PC-3 (cell line): ENCODE results near the gene RXRB. TPM values are rescaled to one million over a fixed set of nuclear protein-coding genes. Genes with fewer than 3 reads are reported as not detected.
A peak's percentile ranks its signal among the peaks of the same experiment; 100 is the strongest.

Experiments used
- ATAC-seq: fragments of 200-7000 bp; cut with Tn5 transposase; 2 replicates; pipeline ENCODE4 v1.9.1; 2020; ENCODE audit warnings: mild to moderate bottlenecking, moderate library complexity
- BruUV-seq: library from RNA; stranded (reverse); fragments of 400-500 nt; replicated peaks from 2 replicates; lab custom pipeline; 2021; lab: Mats Ljungman, UMichigan
- CTCF ChIA-PET: fragments of 300-600 bp; sonication (Branson Sonifier 250); formaldehyde crosslinking; loops from one replicate; lab custom pipeline; 2022; ENCODE audit warnings: antibody characterized with exemption; lab: Charles Lee
- POLR2A ChIA-PET: fragments of 300-600 bp; sonication (Branson Sonifier 250); formaldehyde crosslinking; loops from one replicate; lab custom pipeline; 2022; ENCODE audit warnings: antibody characterized with exemption; ENCODE audit not compliant: unreplicated experiment; lab: Charles Lee
- DNase-seq: peaks from one replicate; pipeline ENCODE4 v3.0.0-alpha.2; 2015
- H2AFZ ChIP-seq: fragments of 300-600 bp; sonication (generic); 2 replicates; pipeline ENCODE4 v1.6.0; 2016; ENCODE audit warnings: antibody characterized with exemption, low read length
- H3F3A ChIP-seq: fragments of 300-600 bp; sonication (generic); one replicate; pipeline ENCODE4 v1.6.0; 2017; ENCODE audit warnings: antibody characterized with exemption, low read length, control low read depth, mild to moderate bottlenecking; ENCODE audit not compliant: unreplicated experiment
- H3K27ac ChIP-seq: fragments of 300-600 bp; sonication (generic); 2 replicates; pipeline ENCODE4 v1.5.1; 2016; ENCODE audit warnings: mild to moderate bottlenecking, low read length
- H3K27me3 ChIP-seq: fragments of 300-600 bp; sonication (generic); 2 replicates; pipeline ENCODE4 v1.6.1; 2016; ENCODE audit warnings: low read length, mixed read lengths
- H3K36me3 ChIP-seq: fragments of 300-600 bp; sonication (generic); 2 replicates; pipeline ENCODE4 v1.6.1; 2016; ENCODE audit warnings: low read depth, mixed run types, low read length, mixed read lengths
- H3K4me1 ChIP-seq: fragments of 300-600 bp; sonication (generic); 2 replicates; pipeline ENCODE4 v1.5.1; 2016; ENCODE audit warnings: low read length; ENCODE audit not compliant: insufficient read depth
- H3K4me2 ChIP-seq: fragments of 300-600 bp; sonication (generic); 2 replicates; pipeline ENCODE4 v1.6.0; 2016; ENCODE audit warnings: low read length
- H3K4me3 ChIP-seq: fragments of 300-600 bp; sonication (generic); 2 replicates; pipeline ENCODE4 v1.5.1; 2016; ENCODE audit warnings: mild to moderate bottlenecking, low read length, mixed read lengths
- H3K79me2 ChIP-seq: fragments of 300-600 bp; sonication (generic); 2 replicates; pipeline ENCODE4 v1.6.1; 2017; ENCODE audit warnings: low read length, mixed read lengths
- H3K9ac ChIP-seq: fragments of 300-600 bp; sonication (generic); 2 replicates; pipeline ENCODE4 v1.6.0; 2016; ENCODE audit warnings: mild to moderate bottlenecking, low read length
- H3K9me2 ChIP-seq: fragments of 300-600 bp; sonication (generic); replicated peaks from 2 replicates; pipeline ENCODE4 v1.6.1; 2016; ENCODE audit warnings: mixed run types, low read length, mixed read lengths
- H3K9me3 ChIP-seq: fragments of 300-600 bp; sonication (generic); 2 replicates; pipeline ENCODE4 v1.6.1; 2016; ENCODE audit warnings: low read length, mixed read lengths
- H4K20me1 ChIP-seq: fragments of 300-600 bp; sonication (generic); 2 replicates; pipeline ENCODE4 v1.6.1; 2016; ENCODE audit warnings: low read length, mixed read lengths
- EZH2 ChIP-seq: fragments of 300-600 bp; sonication (generic); IDR thresholded peaks from one replicate; pipeline ENCODE4 v1.6.1; 2017; ENCODE audit warnings: antibody characterized with exemption, mild to moderate bottlenecking, low read length; ENCODE audit not compliant: unreplicated experiment
- EZH2phosphoT487 ChIP-seq: fragments of 300-600 bp; sonication (generic); IDR thresholded peaks from 2 replicates; pipeline ENCODE4 v1.6.1; 2018; ENCODE audit warnings: mild to moderate bottlenecking, antibody characterized with exemption, low read length, borderline replicate concordance
- intact Hi-C: fragments of 100-400 bp; cut with micrococcal nuclease; formaldehyde crosslinking; loops from 2 replicates; pipeline ENCODE4 v1.9.0; 2023
- total RNA-seq: library from RNA; depleted of rRNA; stranded (reverse); fragments of >200 nt; gene quantifications from 2 replicates; pipeline ENCODE4 v1.2.3, GENCODE V29; 2014
- TF ChIP-seq, protein P1 (sequence below): fragments of 300-600 bp; sonication (generic); conservative IDR thresholded peaks from 2 replicates; pipeline ENCODE4 v1.5.1; 2017; ENCODE audit warnings: antibody characterized with exemption, low read depth, mild to moderate bottlenecking, low read length

The RXRB gene
- total RNA-seq, 1 experiment from 2014 or later, result 24.0 TPM

DNA sequence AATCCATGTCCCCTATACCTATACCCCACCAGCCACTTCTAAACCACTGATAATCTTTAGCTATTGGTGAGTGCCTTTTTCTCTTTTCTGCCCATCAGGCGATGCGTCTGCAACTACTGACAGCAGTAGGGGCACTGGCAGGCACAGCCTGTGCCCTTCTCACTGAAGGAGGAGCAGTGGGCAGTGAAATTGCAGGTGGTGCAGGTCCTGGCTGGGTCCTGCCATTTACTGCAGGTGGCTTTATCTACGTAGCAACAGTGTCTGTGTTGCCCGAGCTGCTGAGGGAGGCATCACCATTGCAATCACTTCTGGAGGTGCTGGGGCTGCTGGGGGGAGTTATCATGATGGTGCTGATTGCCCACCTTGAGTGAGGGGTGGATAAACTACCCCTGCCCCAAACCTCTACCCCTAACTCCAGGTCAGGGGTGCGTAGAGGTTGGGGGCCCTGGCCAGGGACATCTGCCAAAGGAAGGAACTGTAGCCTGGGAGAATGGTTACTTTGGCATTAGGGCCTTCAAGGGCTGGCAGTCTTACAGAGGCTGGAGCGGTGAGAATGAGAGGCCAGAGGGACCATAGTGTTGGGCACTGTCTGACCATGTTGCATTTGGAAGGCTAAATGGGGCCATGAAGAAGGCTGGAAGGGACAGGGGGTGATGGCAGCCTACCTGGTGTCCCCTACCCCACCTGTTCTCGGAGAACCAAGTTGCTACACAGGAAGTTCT is 3.1 kb upstream of the RXRB start:
- no peak overlapping the region for H3K27ac ChIP-seq
- H3K4me1 ChIP-seq, result peaks cover 48% of the 10 kb centered on the region
- H3K79me2 ChIP-seq, result peaks cover 52% of the 10 kb centered on the region
- H2AFZ ChIP-seq, result no peak overlapping the region
- ATAC-seq (no peak), DNase-seq (no peak)
- H3F3A ChIP-seq, result no peaks in the 10 kb centered on the region
- ChIA-PET POLR2A (interaction anchor here (0.5 kb wide), 1 partner anchor 246 kb away, joined by 3 read pairs; no protein-coding TSS in a partner anchor), CTCF (no interaction called here)
- H3K4me3 ChIP-seq, result no peak overlapping the region
- H3K4me2 ChIP-seq, result peak overlapping the region; percentile 99; the same call in 1 of the 2 replicates
- H3K9me2 ChIP-seq, result no peaks in the 10 kb centered on the region
- peaks cover 21% of the 10 kb centered on the region for H3K36me3 ChIP-seq
- BruUV-seq, result no TSS peak
- H3K9ac ChIP-seq, result no peak overlapping the region
- H3K27me3 ChIP-seq, result no peaks in the 10 kb centered on the region
- H3K9me3 ChIP-seq, result no peaks in the 10 kb centered on the region
- no peaks in the 10 kb centered on the region for H4K20me1 ChIP-seq
- intact Hi-C loops, result loop anchor here (10.0 kb wide), 2 partner anchors 71 to 211 kb away; partner anchors contain the start of genes B3GALT4, CUTA, PHF1 and RPS18
- TF ChIP-seq, protein P1, sequence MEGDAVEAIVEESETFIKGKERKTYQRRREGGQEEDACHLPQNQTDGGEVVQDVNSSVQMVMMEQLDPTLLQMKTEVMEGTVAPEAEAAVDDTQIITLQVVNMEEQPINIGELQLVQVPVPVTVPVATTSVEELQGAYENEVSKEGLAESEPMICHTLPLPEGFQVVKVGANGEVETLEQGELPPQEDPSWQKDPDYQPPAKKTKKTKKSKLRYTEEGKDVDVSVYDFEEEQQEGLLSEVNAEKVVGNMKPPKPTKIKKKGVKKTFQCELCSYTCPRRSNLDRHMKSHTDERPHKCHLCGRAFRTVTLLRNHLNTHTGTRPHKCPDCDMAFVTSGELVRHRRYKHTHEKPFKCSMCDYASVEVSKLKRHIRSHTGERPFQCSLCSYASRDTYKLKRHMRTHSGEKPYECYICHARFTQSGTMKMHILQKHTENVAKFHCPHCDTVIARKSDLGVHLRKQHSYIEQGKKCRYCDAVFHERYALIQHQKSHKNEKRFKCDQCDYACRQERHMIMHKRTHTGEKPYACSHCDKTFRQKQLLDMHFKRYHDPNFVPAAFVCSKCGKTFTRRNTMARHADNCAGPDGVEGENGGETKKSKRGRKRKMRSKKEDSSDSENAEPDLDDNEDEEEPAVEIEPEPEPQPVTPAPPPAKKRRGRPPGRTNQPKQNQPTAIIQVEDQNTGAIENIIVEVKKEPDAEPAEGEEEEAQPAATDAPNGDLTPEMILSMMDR, result no peak
- TF ChIP-seq EZH2 (no peak), EZH2phosphoT487 (no peak)

DNA sequence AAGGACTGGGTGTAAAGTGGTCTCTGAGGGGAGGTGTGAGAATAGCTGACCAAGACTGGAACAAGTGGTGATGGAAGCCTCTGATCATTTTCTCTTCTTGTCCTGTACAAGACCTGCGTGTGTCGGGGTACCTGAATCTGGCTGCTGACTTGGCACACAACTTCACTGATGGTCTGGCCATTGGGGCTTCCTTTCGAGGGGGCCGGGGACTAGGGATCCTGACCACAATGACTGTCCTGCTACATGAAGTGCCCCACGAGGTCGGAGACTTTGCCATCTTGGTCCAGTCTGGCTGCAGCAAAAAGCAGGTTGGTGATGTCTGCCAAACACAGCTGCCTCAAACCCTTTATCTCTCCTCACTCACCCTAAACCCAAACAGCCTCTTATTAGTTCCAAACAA is 2.3 kb upstream of the RXRB start:
- Histone ChIP-seq H3K9ac (no peak overlapping the region), H3K4me1 (peaks cover 53% of the 10 kb centered on the region), H3K27ac (no peak overlapping the region), H3K27me3 (no peaks in the 10 kb centered on the region), H2AFZ (no peak overlapping the region), H3K9me3 (no peaks in the 10 kb centered on the region), H3K4me2 (peak overlapping the region; percentile 99), H3F3A (no peaks in the 10 kb centered on the region), H3K79me2 (peaks cover 58% of the 10 kb centered on the region), H3K9me2 (no peaks in the 10 kb centered on the region), H3K4me3 (peak overlapping the region; percentile 97), H3K36me3 (peaks cover 21% of the 10 kb centered on the region), H4K20me1 (peaks cover 5% of the 10 kb centered on the region; the same call in 1 of the 2 replicates)
- no peak for DNase-seq
- intact Hi-C loops, result loop anchor here (10.0 kb wide), 2 partner anchors 72 to 212 kb away; partner anchors contain the start of genes B3GALT4, CUTA, PHF1 and RPS18
- ChIA-PET POLR2A (no interaction called here), CTCF (no interaction called here)
- BruUV-seq, result no TSS peak
- TF ChIP-seq, protein P1, result no peak
- TF ChIP-seq EZH2 (no peak), EZH2phosphoT487 (no peak)
- no peak for ATAC-seq

DNA sequence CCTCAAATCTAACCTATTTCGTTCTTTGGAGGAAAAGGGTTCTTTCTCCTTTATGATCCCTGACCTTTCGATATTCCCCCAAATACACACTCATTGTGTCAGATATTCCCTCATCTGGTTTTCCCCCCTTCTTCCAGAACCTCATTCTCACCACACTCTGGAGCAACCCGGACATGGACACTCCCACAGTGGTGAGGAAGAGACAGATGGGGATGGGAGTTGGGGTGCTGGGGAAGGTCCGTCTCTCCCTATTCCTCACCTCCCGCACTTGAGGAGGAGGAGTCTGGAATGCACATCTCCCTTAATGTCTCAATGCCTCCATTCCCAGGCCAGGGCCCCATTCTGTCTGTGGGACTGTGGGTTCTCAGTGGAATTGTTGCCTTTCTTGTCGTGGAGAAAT is 1.5 kb upstream of the RXRB start:
- no peaks in the 10 kb centered on the region for H3K9me3 ChIP-seq
- H3K27ac ChIP-seq, result no peak overlapping the region
- POLR2A ChIA-PET, result no interaction called here
- peak overlapping the region; percentile 99 for H3K4me2 ChIP-seq
- no peaks in the 10 kb centered on the region for H3K9me2 ChIP-seq
- no peaks in the 10 kb centered on the region for H3K27me3 ChIP-seq
- H3K9ac ChIP-seq, result peak overlapping the region; percentile 98
- no peak for ATAC-seq
- peaks cover 24% of the 10 kb centered on the region for H3K36me3 ChIP-seq
- H3K79me2 ChIP-seq, result peaks cover 62% of the 10 kb centered on the region
- BruUV-seq, result no TSS peak
- H2AFZ ChIP-seq, result no peak overlapping the region
- intact Hi-C loops, result loop anchor here (10.0 kb wide), 2 partner anchors 73 to 213 kb away; partner anchors contain the start of genes B3GALT4, CUTA, PHF1 and RPS18
- peak overlapping the region; percentile 97 for H3K4me3 ChIP-seq
- TF ChIP-seq EZH2phosphoT487, result no peak
- no peak for TF ChIP-seq EZH2
- TF ChIP-seq, protein P1, result no peak
- CTCF ChIA-PET, result no interaction called here
- H4K20me1 ChIP-seq, result peaks cover 5% of the 10 kb centered on the region; the same call in 1 of the 2 replicates
- DNase-seq, result no peak
- H3K4me1 ChIP-seq, result peaks cover 47% of the 10 kb centered on the region
- H3F3A ChIP-seq, result no peaks in the 10 kb centered on the region
